Keratinocyte (primary cell): ENCODE measurements around the gene CCDC88B. TPM values are rescaled to one million over a fixed set of nuclear protein-coding genes. Genes with fewer than 3 reads are reported as not detected.
A peak's percentile ranks its signal among the peaks of the same experiment; 100 is the strongest.

Experiments
- DNase-seq: peaks from one replicate; pipeline ENCODE4 v3.0.0-alpha.2; 2011; ENCODE audit warnings: low read depth, missing footprints, low spot score
- FAIRE-seq: peaks from 2 replicates; lab custom pipeline; 2011; peaks lifted over from hg19 to GRCh38; lab: Jason Lieb, UNC
- H2AFZ ChIP-seq: 2 replicates; pipeline ENCODE4 v1.6.0; 2012; ENCODE audit warnings: low read length, control low read depth, inconsistent platforms; ENCODE audit not compliant: control insufficient read depth
- H3K27ac ChIP-seq: 2 replicates; pipeline ENCODE4 v1.5.1; 2011; ENCODE audit warnings: low read length; ENCODE audit not compliant: control insufficient read depth, insufficient read depth
- H3K27me3 ChIP-seq: 3 replicates; pipeline ENCODE4 v1.6.0; 2011; ENCODE audit warnings: low read length; ENCODE audit not compliant: control insufficient read depth, insufficient read depth; ENCODE audit errors: extremely low read depth
- H3K36me3 ChIP-seq, 2 experiments: 2 replicates in 1 of 2; 3 replicates in 1 of 2; pipeline ENCODE4 v1.5.1; 2011; ENCODE audit warnings: low read length in 2 of 2, mild to moderate bottlenecking in 1 of 2; ENCODE audit not compliant: control insufficient read depth in 2 of 2, insufficient read depth in 2 of 2; ENCODE audit errors: extremely low read depth in 1 of 2
- H3K4me1 ChIP-seq: 3 replicates; pipeline ENCODE4 v1.5.1; 2011; ENCODE audit warnings: low read length; ENCODE audit not compliant: control insufficient read depth, insufficient read depth; ENCODE audit errors: extremely low read depth
- H3K4me2 ChIP-seq: 3 replicates; pipeline ENCODE4 v1.6.0; 2011; ENCODE audit warnings: low read depth, low read length; ENCODE audit not compliant: control insufficient read depth, insufficient read depth; ENCODE audit errors: extremely low read depth
- H3K4me3 ChIP-seq, 3 experiments: fragments of 200-600 bp in 1 of 3; sonication (generic) in 1 of 3; 2 replicates in 2 of 3; 3 replicates in 1 of 3; pipeline ENCODE4 v1.5.1; 2011 to 2016; ENCODE audit warnings: low read length in 3 of 3, mild to moderate bottlenecking in 3 of 3, control low read depth in 2 of 3, inconsistent platforms in 1 of 3, low read depth in 1 of 3, mixed read lengths in 1 of 3, mixed run types in 1 of 3, moderate library complexity in 1 of 3; ENCODE audit not compliant: control insufficient read depth in 2 of 3, insufficient read depth in 2 of 3; ENCODE audit errors: extremely low read depth in 1 of 3
- H3K79me2 ChIP-seq: 2 replicates; pipeline ENCODE4 v1.6.0; 2012; ENCODE audit warnings: low read length; ENCODE audit not compliant: control insufficient read depth, insufficient read depth
- H3K9ac ChIP-seq: 3 replicates; pipeline ENCODE4 v1.6.0; 2011; ENCODE audit warnings: low read length; ENCODE audit not compliant: control insufficient read depth, insufficient read depth; ENCODE audit errors: extremely low read depth
- H3K9me1 ChIP-seq: 3 replicates; pipeline ENCODE4 v1.6.0; 2011; ENCODE audit warnings: low read length; ENCODE audit not compliant: control insufficient read depth, insufficient read depth; ENCODE audit errors: extremely low read depth
- H3K9me3 ChIP-seq: 2 replicates; pipeline ENCODE4 v1.5.1; 2012; ENCODE audit warnings: low read depth, low read length; ENCODE audit not compliant: control insufficient read depth
- H4K20me1 ChIP-seq: 3 replicates; pipeline ENCODE4 v1.6.0; 2011; ENCODE audit warnings: low read length; ENCODE audit not compliant: control insufficient read depth, insufficient read depth; ENCODE audit errors: extremely low read depth
- CTCF ChIP-seq, 3 experiments: IDR thresholded peaks in 1 of 3; conservative IDR thresholded peaks in 1 of 3; optimal IDR thresholded peaks in 1 of 3; 2 replicates in 2 of 3; 3 replicates in 1 of 3; pipeline versions ENCODE3 to v1.5.1; 2011; ENCODE audit warnings: low read length in 3 of 3, mild to moderate bottlenecking in 3 of 3, moderate library complexity in 2 of 3, control low read depth in 1 of 3, inconsistent platforms in 1 of 3; ENCODE audit not compliant: insufficient read depth in 2 of 3; ENCODE audit errors: extremely low read depth in 1 of 3
- EZH2 ChIP-seq: IDR thresholded peaks from one replicate; pipeline ENCODE4 v1.6.1; 2012; ENCODE audit warnings: inconsistent platforms, mild to moderate bottlenecking, low read length, moderate library complexity
- dilution Hi-C: fragments of 300-500 bp; cut with MboI; formaldehyde crosslinking; loops from one replicate; pipeline ENCODE4 v1.7.0; 2020; ENCODE audit warnings: low sequenced_read_pairs; ENCODE audit not compliant: extremely low pct_ligation_motif_present
- polyA plus RNA-seq, 5 experiments: library from polyadenylated mRNA; depleted of rRNA in 3 of 5; stranded (reverse) in 3 of 5; stranded (forward) in 1 of 5; unstranded in 1 of 5; fragments of >200 nt; gene quantifications; 1 replicate in 1 of 5; 2 replicates in 3 of 5; 3 replicates in 1 of 5; pipeline versions ENCODE4 v1.2.1 to v1.2.3, GENCODE V29; 2011 to 2012; ENCODE audit warnings: missing spikeins in 2 of 5, low read depth in 1 of 5, low replicate concordance in 1 of 5

CCDC88B gene
- polyA plus RNA-seq, 1 donor (not counting 4 experiments of a cell fraction or from before 2014, with no cell fraction given) = 3.7 TPM

GRCh38 chr11:64368673-64369074 lies 28.7 kb downstream of the CCDC88B start:
- no peak overlapping the region for H3K4me2 ChIP-seq
- peaks cover 5% of the 10 kb centered on the region for H3K79me2 ChIP-seq
- no peaks in the 10 kb centered on the region for H3K27me3 ChIP-seq
- no peaks in the 10 kb centered on the region for H3K9me1 ChIP-seq
- no peak overlapping the region for H3K27ac ChIP-seq
- no peak overlapping the region for H2AFZ ChIP-seq
- H4K20me1 ChIP-seq = peaks cover 9% of the 10 kb centered on the region
- H3K36me3 ChIP-seq = peaks cover 24 to 31% of the 10 kb centered on the region in 2 experiments
- no peak overlapping the region for H3K9ac ChIP-seq
- TF ChIP-seq EZH2 (no peak), CTCF (optimal IDR thresholded peaks at IDR 0.05 in 1 of 3, IDR thresholded peaks at IDR 0.05 in 1 of 3, conservative IDR thresholded peaks at IDR 0.05 in 1 of 3; ENCODE audit: extremely low read depth in 1 of 3, insufficient read depth in 2 of 3, low read length in 3 of 3) (no peak)
- DNase-seq = no peak
- no peak for FAIRE-seq
- dilution Hi-C loops = no loop called here
- no peaks in the 10 kb centered on the region for H3K9me3 ChIP-seq
- no peak overlapping the region for H3K4me3 ChIP-seq
- H3K4me1 ChIP-seq = peaks cover 7% of the 10 kb centered on the region

DNA sequence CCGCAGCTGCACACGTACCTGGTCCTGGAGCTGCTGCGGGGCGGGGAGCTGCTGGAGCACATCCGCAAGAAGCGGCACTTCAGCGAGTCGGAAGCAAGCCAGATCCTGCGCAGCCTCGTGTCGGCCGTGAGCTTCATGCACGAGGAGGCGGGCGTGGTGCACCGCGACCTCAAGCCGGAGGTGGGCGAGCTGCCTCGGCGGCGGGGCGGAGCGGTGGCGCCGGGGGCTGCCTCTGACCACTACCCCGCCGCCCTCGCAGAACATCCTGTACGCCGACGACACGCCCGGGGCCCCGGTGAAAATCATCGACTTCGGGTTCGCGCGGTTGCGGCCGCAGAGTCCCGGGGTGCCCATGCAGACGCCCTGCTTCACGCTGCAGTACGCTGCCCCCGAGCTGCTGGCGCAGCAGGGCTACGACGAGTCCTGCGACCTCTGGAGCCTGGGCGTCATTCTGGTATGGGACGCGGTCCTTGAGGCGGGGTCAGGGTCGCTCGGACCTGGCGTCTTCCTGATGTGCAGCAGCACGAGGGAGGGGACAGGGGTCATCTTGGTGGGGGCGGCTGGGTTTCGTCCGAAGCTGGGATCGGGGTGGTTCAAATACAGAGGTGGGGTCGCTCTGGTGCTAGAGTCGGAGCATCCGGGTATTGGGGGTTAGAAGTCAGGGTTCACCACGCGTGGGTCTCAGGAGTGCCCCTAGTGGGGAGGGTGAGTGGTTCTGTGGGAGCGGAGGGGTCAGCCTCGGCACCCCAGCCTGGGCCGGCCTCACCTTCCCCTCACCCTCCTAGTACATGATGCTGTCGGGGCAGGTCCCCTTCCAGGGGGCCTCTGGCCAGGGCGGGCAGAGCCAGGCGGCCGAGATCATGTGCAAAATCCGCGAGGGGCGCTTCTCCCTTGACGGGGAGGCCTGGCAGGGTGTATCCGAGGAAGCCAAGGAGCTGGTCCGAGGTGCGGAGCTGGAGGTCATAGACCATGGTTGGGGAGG lies 29.7 kb downstream of the CCDC88B start:
- Histone ChIP-seq H3K4me3 (no peak overlapping the region), H3K27me3 (no peaks in the 10 kb centered on the region), H3K4me1 (peaks cover 7% of the 10 kb centered on the region), H3K9ac (no peak overlapping the region), H4K20me1 (peaks cover 9% of the 10 kb centered on the region), H2AFZ (no peak overlapping the region), H3K4me2 (no peak overlapping the region), H3K9me3 (no peaks in the 10 kb centered on the region), H3K79me2 (peaks cover 3% of the 10 kb centered on the region), H3K27ac (no peak overlapping the region), H3K36me3 (peaks cover 20 to 28% of the 10 kb centered on the region in 2 experiments), H3K9me1 (no peaks in the 10 kb centered on the region)
- dilution Hi-C loops = no loop called here
- DNase-seq (no peak), FAIRE-seq (no peak)
- peak in 2 of 3 experiments; percentile 4 to 9 for TF ChIP-seq CTCF (optimal IDR thresholded peaks at IDR 0.05 in 1 of 3, IDR thresholded peaks at IDR 0.05 in 1 of 3, conservative IDR thresholded peaks at IDR 0.05 in 1 of 3; ENCODE audit: extremely low read depth in 1 of 3, insufficient read depth in 2 of 3, low read length in 3 of 3)
- no peak for TF ChIP-seq EZH2
